GM12878 (cell line): Measurements from ENCODE around the gene BRD1.

Experiments
- BACH1 ChIP-seq: fragments of 450-650 bp; IDR thresholded peaks from 2 replicates; pipeline ENCODE4 v1.6.1; 2017; ENCODE audit warnings: mild to moderate bottlenecking, borderline replicate concordance
- EP300 ChIP-seq, 2 experiments: fragments of 150-350 bp in 1 of 2; IDR thresholded peaks; 2 replicates each; pipeline ENCODE4 v1.6.1; 2011 to 2012; ENCODE audit warnings: low read depth in 2 of 2, low read length in 2 of 2, borderline replicate concordance in 1 of 2, improper control_type of control experiment in 1 of 2, inconsistent platforms in 1 of 2; ENCODE audit not compliant: control insufficient read depth in 1 of 2
- EZH2 ChIP-seq: IDR thresholded peaks from 2 replicates; pipeline ENCODE4 v1.6.1; 2012; ENCODE audit warnings: low read depth, mild to moderate bottlenecking, control low read depth, inconsistent platforms, low read length, borderline replicate concordance; ENCODE audit not compliant: control insufficient read depth
- MYC ChIP-seq: IDR thresholded peaks from 2 replicates; pipeline ENCODE4 v1.6.1; 2011; ENCODE audit warnings: mild to moderate bottlenecking, low read length, moderate library complexity, inconsistent platforms; ENCODE audit not compliant: insufficient read depth, insufficient replicate concordance, insufficient read length, severe bottlenecking
- POLR2A ChIP-seq: IDR thresholded peaks from 2 replicates; pipeline ENCODE4 v1.6.1; 2011; ENCODE audit warnings: low read depth, mild to moderate bottlenecking, low read length
- TF ChIP-seq, protein P1 (sequence below): IDR thresholded peaks from 2 replicates; pipeline ENCODE4 v1.6.1; 2011; ENCODE audit warnings: borderline replicate concordance, low read depth, mild to moderate bottlenecking, moderate library complexity, mixed read lengths, low read length; ENCODE audit not compliant: insufficient read depth; ENCODE audit errors: extremely low read length
- TF ChIP-seq, protein P2 (sequence below), 3 experiments: IDR thresholded peaks in 2 of 3; conservative IDR thresholded peaks in 1 of 3; 2 replicates each; pipeline ENCODE4 v1.5.1; 2011; ENCODE audit warnings: low read depth in 3 of 3, low read length in 3 of 3, mild to moderate bottlenecking in 3 of 3, control low read depth in 2 of 3, moderate library complexity in 2 of 3, inconsistent platforms in 1 of 3, mixed read lengths in 1 of 3; ENCODE audit not compliant: control insufficient read depth in 2 of 3, insufficient read depth in 1 of 3; ENCODE audit errors: extremely low read depth in 1 of 3

DNA sequence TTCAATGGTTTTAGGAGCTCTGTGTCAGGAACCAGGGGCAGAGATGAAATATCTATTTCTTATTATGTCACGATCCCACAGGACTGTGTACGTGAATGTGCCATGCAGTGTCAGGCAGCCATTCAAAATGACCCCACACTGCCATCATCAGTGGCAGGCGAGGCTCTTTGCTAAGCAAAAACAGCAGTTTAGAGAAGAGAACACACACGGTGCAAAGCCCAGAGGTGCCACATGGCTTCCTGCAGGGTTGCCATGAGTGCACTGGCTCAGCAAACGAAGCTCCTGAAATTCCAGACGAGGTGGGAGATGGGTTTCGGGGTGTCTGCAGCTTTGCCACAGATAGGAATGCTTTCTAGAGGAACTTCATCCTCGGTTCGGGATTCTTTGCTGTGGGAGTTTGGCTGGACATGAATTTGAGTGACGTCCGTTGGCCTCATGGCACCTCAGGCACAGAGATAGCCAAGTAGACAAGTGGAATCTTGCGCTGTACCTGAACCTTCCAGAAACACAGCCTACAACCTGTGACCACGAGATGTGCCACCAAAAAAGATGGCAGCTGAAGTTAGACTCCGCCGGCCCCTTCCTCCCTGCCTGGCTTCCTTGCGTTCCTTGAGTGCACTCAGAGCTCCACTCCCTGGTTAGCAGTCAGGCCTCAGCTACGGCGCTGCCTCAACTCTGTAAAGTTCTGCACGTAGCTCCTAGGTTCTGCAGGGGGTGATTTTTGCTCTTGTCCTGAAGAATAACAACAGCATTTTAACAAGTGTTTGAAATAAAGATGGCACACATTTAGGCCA lies 18.2 kb upstream of the BRD1 start:
- TF ChIP-seq BACH1: no peak
- TF ChIP-seq EP300 (IDR thresholded peaks at IDR 0.05; ENCODE audit: borderline replicate concordance in 1 of 2, control insufficient read depth in 1 of 2, low read depth in 2 of 2, low read length in 2 of 2): no peak
- no peak for TF ChIP-seq EZH2
- TF ChIP-seq POLR2A: no peak
- TF ChIP-seq, protein P1, sequence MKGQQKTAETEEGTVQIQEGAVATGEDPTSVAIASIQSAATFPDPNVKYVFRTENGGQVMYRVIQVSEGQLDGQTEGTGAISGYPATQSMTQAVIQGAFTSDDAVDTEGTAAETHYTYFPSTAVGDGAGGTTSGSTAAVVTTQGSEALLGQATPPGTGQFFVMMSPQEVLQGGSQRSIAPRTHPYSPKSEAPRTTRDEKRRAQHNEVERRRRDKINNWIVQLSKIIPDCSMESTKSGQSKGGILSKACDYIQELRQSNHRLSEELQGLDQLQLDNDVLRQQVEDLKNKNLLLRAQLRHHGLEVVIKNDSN: no peak
- TF ChIP-seq, protein P2, sequence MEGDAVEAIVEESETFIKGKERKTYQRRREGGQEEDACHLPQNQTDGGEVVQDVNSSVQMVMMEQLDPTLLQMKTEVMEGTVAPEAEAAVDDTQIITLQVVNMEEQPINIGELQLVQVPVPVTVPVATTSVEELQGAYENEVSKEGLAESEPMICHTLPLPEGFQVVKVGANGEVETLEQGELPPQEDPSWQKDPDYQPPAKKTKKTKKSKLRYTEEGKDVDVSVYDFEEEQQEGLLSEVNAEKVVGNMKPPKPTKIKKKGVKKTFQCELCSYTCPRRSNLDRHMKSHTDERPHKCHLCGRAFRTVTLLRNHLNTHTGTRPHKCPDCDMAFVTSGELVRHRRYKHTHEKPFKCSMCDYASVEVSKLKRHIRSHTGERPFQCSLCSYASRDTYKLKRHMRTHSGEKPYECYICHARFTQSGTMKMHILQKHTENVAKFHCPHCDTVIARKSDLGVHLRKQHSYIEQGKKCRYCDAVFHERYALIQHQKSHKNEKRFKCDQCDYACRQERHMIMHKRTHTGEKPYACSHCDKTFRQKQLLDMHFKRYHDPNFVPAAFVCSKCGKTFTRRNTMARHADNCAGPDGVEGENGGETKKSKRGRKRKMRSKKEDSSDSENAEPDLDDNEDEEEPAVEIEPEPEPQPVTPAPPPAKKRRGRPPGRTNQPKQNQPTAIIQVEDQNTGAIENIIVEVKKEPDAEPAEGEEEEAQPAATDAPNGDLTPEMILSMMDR (IDR thresholded peaks at IDR 0.05 in 2 of 3, conservative IDR thresholded peaks at IDR 0.05 in 1 of 3; ENCODE audit: control insufficient read depth in 2 of 3, extremely low read depth in 1 of 3, insufficient read depth in 1 of 3, low read depth in 3 of 3, low read length in 3 of 3): no peak
- no peak for TF ChIP-seq MYC
